CD14-positive monocyte (primary cell): Measurements from ENCODE around the gene USP30. TPM values are rescaled to one million over a fixed set of nuclear protein-coding genes. Genes with fewer than 3 reads are reported as not detected.

Experiments used
- DNase-seq, 3 donors: peaks; one replicate each; pipeline ENCODE4 v3.0.0-alpha.2; 2011 to 2022
- H2AFZ ChIP-seq: 2 replicates; pipeline ENCODE4 v1.6.0; 2012; ENCODE audit warnings: mild to moderate bottlenecking, low read depth, low read length, inconsistent platforms; ENCODE audit not compliant: insufficient read depth, poor library complexity, severe bottlenecking
- H3K27ac ChIP-seq, 2 donors: 1 replicate in 1 of 2; 2 replicates in 1 of 2; pipeline ENCODE4 v1.5.1; 2012 to 2013; ENCODE audit warnings: low read length in 2 of 2, control low read depth in 1 of 2, inconsistent platforms in 1 of 2, low read depth in 1 of 2, mild to moderate bottlenecking in 1 of 2
- H3K27me3 ChIP-seq, 2 donors: one replicate each; pipeline versions ENCODE4 v1.6.0 to v1.6.1; 2011 to 2013; ENCODE audit warnings: low read length in 2 of 2; ENCODE audit not compliant: control insufficient read depth in 2 of 2, insufficient read depth in 2 of 2
- H3K36me3 ChIP-seq, 2 donors: replicated peaks in 1 of 2; 1 replicate in 1 of 2; 2 replicates in 1 of 2; pipeline versions ENCODE4 v1.5.1 to v1.6.1; 2012 to 2013; ENCODE audit warnings: low read length in 2 of 2, control low read depth in 1 of 2, inconsistent platforms in 1 of 2, mild to moderate bottlenecking in 1 of 2; ENCODE audit not compliant: insufficient read depth in 2 of 2, control insufficient read depth in 1 of 2
- H3K4me1 ChIP-seq, 2 donors: 1 replicate in 1 of 2; 2 replicates in 1 of 2; pipeline versions ENCODE4 v1.5.1 to v1.6.1; 2012 to 2013; ENCODE audit warnings: low read length in 2 of 2, control low read depth in 1 of 2, inconsistent platforms in 1 of 2, mild to moderate bottlenecking in 1 of 2, moderate library complexity in 1 of 2; ENCODE audit not compliant: insufficient read depth in 2 of 2, control insufficient read depth in 1 of 2
- H3K4me2 ChIP-seq: replicated peaks from 2 replicates; pipeline ENCODE3; 2012; ENCODE audit warnings: low read length, moderate library complexity, mild to moderate bottlenecking; ENCODE audit not compliant: poor library complexity, severe bottlenecking; ENCODE audit errors: extremely low read depth
- H3K4me3 ChIP-seq, 3 experiments: fragments of 200-600 bp in 1 of 3; sonication (generic) in 1 of 3; replicated peaks in 1 of 3; 1 replicate in 2 of 3; 2 replicates in 1 of 3; pipeline ENCODE4 v1.5.1; 2011 to 2013; ENCODE audit warnings: low read length in 3 of 3, mild to moderate bottlenecking in 3 of 3, control low read depth in 2 of 3, low read depth in 2 of 3, inconsistent platforms in 1 of 3, moderate library complexity in 1 of 3
- H3K79me2 ChIP-seq: 2 replicates; pipeline ENCODE4 v1.6.0; 2012; ENCODE audit warnings: mild to moderate bottlenecking, control low read depth, inconsistent platforms, low read length, moderate library complexity; ENCODE audit not compliant: insufficient read depth
- H3K9ac ChIP-seq: 2 replicates; pipeline ENCODE4 v1.6.0; 2017; ENCODE audit warnings: low read length, mild to moderate bottlenecking; ENCODE audit not compliant: insufficient read depth, poor library complexity, severe bottlenecking
- H3K9me3 ChIP-seq, 2 donors: replicated peaks in 1 of 2; 1 replicate in 1 of 2; 2 replicates in 1 of 2; pipeline versions ENCODE4 v1.5.1 to v1.6.1; 2012 to 2013; ENCODE audit warnings: low read length in 2 of 2, control low read depth in 1 of 2; ENCODE audit not compliant: control insufficient read depth in 1 of 2, insufficient read depth in 1 of 2
- H4K20me1 ChIP-seq: 2 replicates; pipeline ENCODE4 v1.6.0; 2012; ENCODE audit warnings: mild to moderate bottlenecking, low read length, control low read depth, moderate library complexity; ENCODE audit not compliant: insufficient read depth
- H3K27ac Mint-ChIP-seq, 7 donors: one replicate each; pipeline ENCODE4 v1.8.0; 2020; ENCODE audit warnings: mild to moderate bottlenecking in 7 of 7, mixed read lengths in 7 of 7, moderate library complexity in 6 of 7, inconsistent platforms in 2 of 7
- H3K27me3 Mint-ChIP-seq, 3 donors: one replicate each; pipeline ENCODE4 v1.8.0; 2021 to 2022; ENCODE audit warnings: low read depth in 3 of 3, mild to moderate bottlenecking in 3 of 3, mixed read lengths in 3 of 3, moderate library complexity in 3 of 3, inconsistent platforms in 1 of 3
- H3K36me3 Mint-ChIP-seq, 2 donors: one replicate each; pipeline ENCODE4 v1.8.0; 2020; ENCODE audit warnings: mixed read lengths in 2 of 2, inconsistent platforms in 1 of 2, mild to moderate bottlenecking in 1 of 2
- H3K4me1 Mint-ChIP-seq: one replicate; pipeline ENCODE4 v1.8.0; 2020; ENCODE audit warnings: mild to moderate bottlenecking, mixed read lengths
- H3K4me3 Mint-ChIP-seq, 2 donors: one replicate each; pipeline ENCODE4 v1.8.0; 2020; ENCODE audit warnings: mild to moderate bottlenecking in 2 of 2, mixed read lengths in 2 of 2, moderate library complexity in 1 of 2
- H3K9me3 Mint-ChIP-seq, 7 donors: one replicate each; pipeline ENCODE4 v1.8.0; 2020 to 2022; ENCODE audit warnings: mixed read lengths in 7 of 7, mild to moderate bottlenecking in 6 of 7, moderate library complexity in 6 of 7, inconsistent platforms in 2 of 7
- CTCF ChIP-seq: fragments of 200-600 bp; IDR thresholded peaks from one replicate; pipeline ENCODE4 v1.8.0; 2022; ENCODE audit warnings: antibody characterized with exemption, mild to moderate bottlenecking
- WGBS: methylation state at CpG from one replicate; pipeline ENCODE4 v1.1.5; 2013; ENCODE audit warnings: missing lambda C conversion rate; ENCODE audit not compliant: insufficient coverage; 5-methylcytosine and 5-hydroxymethylcytosine counted together
- intact Hi-C, 2 donors: fragments of 100-400 bp; cut with micrococcal nuclease; formaldehyde crosslinking; loops; one replicate each; pipeline versions ENCODE4 v1.15.0 to v1.15.1; 2023
- polyA plus RNA-seq, 3 donors: library from polyadenylated mRNA; depleted of rRNA in 1 of 3; unstranded in 2 of 3; stranded (reverse) in 1 of 3; fragments of 300-500 nt in 2 of 3; fragments of >200 nt in 1 of 3; fragmentation: Illumina TruSeq in 2 of 3; gene quantifications; 1 replicate in 2 of 3; 2 replicates in 1 of 3; pipeline ENCODE4 v1.2.3, GENCODE V29; 2012 to 2021

Gene USP30
- polyA plus RNA-seq, 3 donors: 4.5 to 8.2 (median 6.8) TPM

GRCh38 chr12:109113661-109114321 lies 61.4 kb downstream of the USP30 start:
- Mint-ChIP-seq H3K27ac (no peak overlapping the region), H3K27me3 (peaks cover 0 to 3% (median 0%) of the 10 kb centered on the region in 3 donors), H3K4me3 (no peak overlapping the region), H3K4me1 (peaks cover 22% of the 10 kb centered on the region), H3K36me3 (peaks cover 4 to 9% of the 10 kb centered on the region in 2 donors), H3K9me3 (peaks cover 0 to 1% (median 0%) of the 10 kb centered on the region in 7 donors)
- peaks cover 6 to 12% of the 10 kb centered on the region in 2 donors for H3K4me1 ChIP-seq
- no peak overlapping the region for H2AFZ ChIP-seq
- TF ChIP-seq CTCF: no peak
- no peak for DNase-seq
- no peaks in the 10 kb centered on the region for H3K79me2 ChIP-seq
- no peaks in the 10 kb centered on the region for H4K20me1 ChIP-seq
- H3K36me3 ChIP-seq: peaks cover 0 to 4% of the 10 kb centered on the region in 2 donors
- WGBS: 88% methylated on average over 1 of the region's 5 CpGs
- H3K4me2 ChIP-seq: no peak overlapping the region
- H3K9me3 ChIP-seq: no peaks in the 10 kb centered on the region
- no peak overlapping the region for H3K27ac ChIP-seq
- H3K4me3 ChIP-seq: no peak overlapping the region
- intact Hi-C loops: loop anchor here (5.0 kb wide), 2 partner anchors 279 to 284 kb away; no protein-coding TSS in a partner anchor
- no peak overlapping the region for H3K9ac ChIP-seq
- H3K27me3 ChIP-seq: no peaks in the 10 kb centered on the region

- Mint-ChIP-seq H3K9me3 (peaks cover 0 to 1% (median 0%) of the 10 kb centered on the region in 7 donors), H3K27me3 (peaks cover 0 to 6% (median 0%) of the 10 kb centered on the region in 3 donors), H3K27ac (no peak overlapping the region), H3K4me1 (peaks cover 22% of the 10 kb centered on the region), H3K4me3 (no peak overlapping the region), H3K36me3 (peaks cover 1 to 5% of the 10 kb centered on the region in 2 donors)
- DNase-seq: no peak
- intact Hi-C loops: loop anchor here (5.0 kb wide), 2 partner anchors 278 to 283 kb away; no protein-coding TSS in a partner anchor
- no peaks in the 10 kb centered on the region for H3K9me3 ChIP-seq
- H4K20me1 ChIP-seq: no peaks in the 10 kb centered on the region
- H3K27me3 ChIP-seq: no peaks in the 10 kb centered on the region
- no peak for TF ChIP-seq CTCF
- no CpG with 5 or more reads among the region's 2 CpGs for WGBS
- peaks cover 6 to 12% of the 10 kb centered on the region in 2 donors for H3K4me1 ChIP-seq
- no peak overlapping the region for H3K4me2 ChIP-seq
- no peak overlapping the region for H3K9ac ChIP-seq
- no peak overlapping the region for H2AFZ ChIP-seq
- no peak overlapping the region for H3K4me3 ChIP-seq
- no peaks in the 10 kb centered on the region for H3K36me3 ChIP-seq
- H3K79me2 ChIP-seq: no peaks in the 10 kb centered on the region
- no peak overlapping the region for H3K27ac ChIP-seq
Observed at GRCh38 chr12:109114644-109115043, 62.3 kb downstream of the USP30 start.
